Naive thymus-derived CD4-positive, alpha-beta T cell (primary cell): ENCODE results near the gene ABCB1. TPM values are rescaled to one million over a fixed set of nuclear protein-coding genes. Genes with fewer than 3 reads are reported as not detected.
A peak's percentile ranks its signal among the peaks of the same experiment; 100 is the strongest.
"Not testable (repeated sequence)": the region's sequence is repeated elsewhere in the genome, so short reads cannot be mapped to it uniquely, and the experiment has no call there.

Experiments
- ATAC-seq: fragments of 150-1000 bp; cut with Tn5 transposase; 2 replicates; pipeline ENCODE4 v1.10.0; 2021; ENCODE audit warnings: mild to moderate bottlenecking, moderate library complexity
- CTCF ChIA-PET: fragments of 350-600 bp; sonication (Branson Sonifier 250); formaldehyde crosslinking; loops from one replicate; lab custom pipeline; 2021; ENCODE audit warnings: antibody characterized with exemption; lab: Charles Lee
- POLR2A ChIA-PET: fragments of 350-600 bp; sonication (Branson Sonifier 250); formaldehyde crosslinking; loops from one replicate; lab custom pipeline; 2021; ENCODE audit warnings: antibody characterized with exemption, inconsistent platforms; lab: Charles Lee
- DNase-seq, 9 donors: peaks; one replicate each; pipeline versions ENCODE4 v3.0.0 to v3.0.0-alpha.2; 2020 to 2022; ENCODE audit warnings: mixed read lengths in 1 of 9
- H3K27ac ChIP-seq: one replicate; pipeline ENCODE4 v1.7.0; 2013; ENCODE audit warnings: mild to moderate bottlenecking, low read depth, low read length, moderate library complexity
- H3K27me3 ChIP-seq, 2 donors: one replicate each; pipeline ENCODE4 v1.7.0; 2013; ENCODE audit warnings: low read length in 2 of 2, mild to moderate bottlenecking in 2 of 2, moderate library complexity in 2 of 2; ENCODE audit not compliant: control insufficient read depth in 2 of 2, insufficient read depth in 2 of 2
- H3K36me3 ChIP-seq, 3 experiments: 1 replicate in 2 of 3; 2 replicates in 1 of 3; pipeline ENCODE4 v1.7.0; 2013; ENCODE audit warnings: low read length in 3 of 3, mild to moderate bottlenecking in 3 of 3, moderate library complexity in 1 of 3; ENCODE audit not compliant: insufficient read depth in 3 of 3, control insufficient read depth in 2 of 3
- H3K4me1 ChIP-seq, 2 donors: one replicate each; pipeline ENCODE4 v1.7.0; 2013; ENCODE audit warnings: low read length in 2 of 2, mild to moderate bottlenecking in 2 of 2, moderate library complexity in 1 of 2; ENCODE audit not compliant: control insufficient read depth in 2 of 2, insufficient read depth in 2 of 2
- H3K4me3 ChIP-seq: 2 replicates; pipeline ENCODE4 v1.7.0; 2013; ENCODE audit warnings: mild to moderate bottlenecking, low read length
- H3K9me3 ChIP-seq, 3 experiments: 1 replicate in 2 of 3; 2 replicates in 1 of 3; pipeline ENCODE4 v1.7.0; 2013; ENCODE audit warnings: low read length in 3 of 3; ENCODE audit not compliant: control insufficient read depth in 2 of 3
- H3K27ac Mint-ChIP-seq, 9 donors: one replicate each; pipeline ENCODE4 v1.8.0; 2020 to 2022; ENCODE audit warnings: mixed read lengths in 9 of 9, mild to moderate bottlenecking in 8 of 9, moderate library complexity in 5 of 9, inconsistent platforms in 2 of 9
- H3K27me3 Mint-ChIP-seq, 5 donors: one replicate each; pipeline ENCODE4 v1.8.0; 2021 to 2022; ENCODE audit warnings: mixed read lengths in 5 of 5, mild to moderate bottlenecking in 1 of 5
- H3K36me3 Mint-ChIP-seq, 5 donors: one replicate each; pipeline ENCODE4 v1.8.0; 2020 to 2022; ENCODE audit warnings: mixed read lengths in 5 of 5, mild to moderate bottlenecking in 3 of 5, inconsistent platforms in 1 of 5
- H3K4me1 Mint-ChIP-seq, 7 donors: one replicate each; pipeline ENCODE4 v1.8.0; 2020 to 2022; ENCODE audit warnings: mixed read lengths in 7 of 7, mild to moderate bottlenecking in 3 of 7, inconsistent platforms in 1 of 7
- H3K4me3 Mint-ChIP-seq, 10 donors: one replicate each; pipeline ENCODE4 v1.8.0; 2020 to 2022; ENCODE audit warnings: mild to moderate bottlenecking in 10 of 10, mixed read lengths in 10 of 10, moderate library complexity in 6 of 10, inconsistent platforms in 2 of 10
- H3K9me3 Mint-ChIP-seq, 11 donors: one replicate each; pipeline ENCODE4 v1.8.0; 2020 to 2022; ENCODE audit warnings: mixed read lengths in 11 of 11, mild to moderate bottlenecking in 4 of 11, inconsistent platforms in 1 of 11, moderate library complexity in 1 of 11
- intact Hi-C, 2 donors: fragments of 100-400 bp; cut with micrococcal nuclease; formaldehyde crosslinking; loops; one replicate each; pipeline ENCODE4 v1.15.1; 2023
- polyA plus RNA-seq, 2 donors: library from polyadenylated mRNA; unstranded; fragments of 300-500 nt; fragmentation: Illumina TruSeq; gene quantifications; one replicate each; pipeline ENCODE4 v1.2.3, GENCODE V29; 2021
- total RNA-seq, 6 experiments: library from RNA in 5 of 6; stranded (reverse) in 5 of 6; gene quantifications; 1 replicate in 5 of 6; 2 replicates in 1 of 6; pipeline ENCODE4 v1.2.3 and lab custom pipeline; 2021 to 2026

Gene ABCB1
- total and polyA plus RNA-seq, 7 experiments from 2014 or later = 3.0 to 14.3 (median 9.0) TPM

DNA sequence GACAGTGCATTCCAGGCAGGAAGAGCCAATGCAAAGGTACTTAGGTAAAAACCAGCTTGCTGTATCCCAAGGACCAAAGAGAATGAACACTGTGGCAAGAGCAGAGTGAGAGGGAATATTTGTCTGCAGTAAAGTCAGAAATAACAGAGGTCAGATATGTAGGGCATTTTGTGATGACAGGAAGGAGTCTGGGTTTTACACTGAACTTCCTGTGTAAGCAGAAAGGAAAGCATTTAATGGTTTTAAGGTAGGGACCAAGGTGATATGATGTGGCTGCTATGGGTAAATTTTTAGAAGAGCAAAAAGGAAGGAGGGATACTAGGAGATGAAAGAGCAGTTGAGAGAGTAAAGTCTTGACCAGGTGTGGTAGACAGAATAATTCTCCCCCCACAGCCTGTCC lies 10.1 kb downstream of the ABCB1 start:
- DNase-seq = no peak
- ATAC-seq = peak; percentile 58
- Histone ChIP-seq H3K36me3 (no peaks in the 10 kb centered on the region), H3K4me1 (peaks cover 3 to 11% of the 10 kb centered on the region in 2 donors), H3K27me3 (no peaks in the 10 kb centered on the region), H3K9me3 (no peaks in the 10 kb centered on the region), H3K27ac (no peak overlapping the region), H3K4me3 (no peak overlapping the region)
- intact Hi-C loops = loop anchor here in 1 of 2 donors (5.0 kb wide), 1 partner anchor 37 kb away; the partner anchor contains the start of gene RUNDC3B
- Mint-ChIP-seq H3K4me3 (no peak overlapping the region), H3K27ac (no peak overlapping the region), H3K9me3 (no peaks in the 10 kb centered on the region), H3K4me1 (peaks cover 7 to 18% (median 13%) of the 10 kb centered on the region in 7 donors), H3K36me3 (peaks cover 0 to 7% (median 1%) of the 10 kb centered on the region in 5 donors), H3K27me3 (no peaks in the 10 kb centered on the region)
- ChIA-PET POLR2A (no interaction called here), CTCF (no interaction called here)

- Histone ChIP-seq H3K9me3 (no peaks in the 10 kb centered on the region), H3K27me3 (no peaks in the 10 kb centered on the region), H3K36me3 (no peaks in the 10 kb centered on the region), H3K4me1 (peaks cover 3 to 11% of the 10 kb centered on the region in 2 donors), H3K4me3 (no peak overlapping the region), H3K27ac (no peak overlapping the region)
- H3K27me3 Mint-ChIP-seq = peaks cover 0 to 6% (median 0%) of the 10 kb centered on the region in 5 donors
- no peak for DNase-seq
- H3K27ac Mint-ChIP-seq = no peak overlapping the region
- POLR2A ChIA-PET = no interaction called here
- peaks cover 0 to 2% (median 0%) of the 10 kb centered on the region in 11 donors for H3K9me3 Mint-ChIP-seq
- CTCF ChIA-PET = no interaction called here
- peaks cover 7 to 18% (median 13%) of the 10 kb centered on the region in 7 donors for H3K4me1 Mint-ChIP-seq
- peaks cover 0 to 16% (median 11%) of the 10 kb centered on the region in 5 donors for H3K36me3 Mint-ChIP-seq
- intact Hi-C loops = loop anchor here in 1 of 2 donors (5.0 kb wide), 1 partner anchor 38 kb away; the partner anchor contains the start of gene RUNDC3B
- ATAC-seq = no peak
- no peak overlapping the region for H3K4me3 Mint-ChIP-seq
These were observed 11.1 kb downstream of the ABCB1 start for GRCh38 chr7:87589631-87590030.

DNA sequence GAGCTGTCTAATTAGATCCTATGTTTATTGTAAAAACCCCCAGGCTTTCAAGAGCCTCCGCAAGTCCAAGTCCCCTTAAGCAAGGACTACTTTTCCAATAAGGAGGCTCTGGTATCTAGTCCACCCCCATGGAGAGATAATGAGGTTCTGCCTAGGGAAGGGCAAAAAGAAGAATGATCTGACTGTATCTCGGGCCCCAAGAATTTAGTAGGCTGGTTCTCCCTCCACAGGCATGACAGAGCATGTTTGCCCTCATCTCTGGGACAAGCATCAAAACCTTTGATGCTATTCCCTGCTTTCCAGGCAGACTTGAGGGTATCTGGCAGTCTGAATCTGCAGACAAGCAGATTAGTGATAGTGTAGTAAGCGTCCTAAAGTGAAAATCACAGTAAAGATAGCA lies 19.0 kb downstream of the ABCB1 start:
- Histone ChIP-seq H3K4me3 (no peak overlapping the region), H3K9me3 (no peaks in the 10 kb centered on the region), H3K27ac (no peak overlapping the region), H3K27me3 (no peaks in the 10 kb centered on the region), H3K4me1 (no peaks in the 10 kb centered on the region), H3K36me3 (no peaks in the 10 kb centered on the region)
- DNase-seq (no peak), ATAC-seq (no peak)
- Mint-ChIP-seq H3K36me3 (peaks cover 0 to 37% (median 30%) of the 10 kb centered on the region in 5 donors), H3K27me3 (peaks cover 0 to 15% (median 0%) of the 10 kb centered on the region in 5 donors), H3K4me1 (peaks cover 6 to 11% (median 9%) of the 10 kb centered on the region in 7 donors), H3K27ac (no peak overlapping the region), H3K4me3 (no peak overlapping the region), H3K9me3 (peaks cover 0 to 2% (median 0%) of the 10 kb centered on the region in 11 donors)
- intact Hi-C loops = no loop called here
- CTCF ChIA-PET = no interaction called here
- POLR2A ChIA-PET = no interaction called here

GRCh38 chr7:87580636-87581035 lies 20.0 kb downstream of the ABCB1 start:
- DNase-seq (no peak), ATAC-seq (no peak)
- H3K27ac Mint-ChIP-seq = no peak overlapping the region
- no peak overlapping the region for H3K4me3 Mint-ChIP-seq
- H3K4me1 Mint-ChIP-seq = peaks cover 0 to under 1% (median 0%) of the 10 kb centered on the region in 7 donors
- H3K27me3 ChIP-seq = no peaks in the 10 kb centered on the region
- ChIA-PET CTCF (no interaction called here), POLR2A (no interaction called here)
- H3K9me3 ChIP-seq = no peaks in the 10 kb centered on the region
- H3K36me3 ChIP-seq = no peaks in the 10 kb centered on the region
- H3K4me1 ChIP-seq = no peaks in the 10 kb centered on the region
- peaks cover 0 to 15% (median 0%) of the 10 kb centered on the region in 5 donors for H3K27me3 Mint-ChIP-seq
- H3K27ac ChIP-seq = no peak overlapping the region
- intact Hi-C loops = no loop called here
- no peak overlapping the region for H3K4me3 ChIP-seq
- H3K36me3 Mint-ChIP-seq = peaks cover 0 to 37% (median 28%) of the 10 kb centered on the region in 5 donors
- H3K9me3 Mint-ChIP-seq = peaks cover 0 to 2% (median 0%) of the 10 kb centered on the region in 11 donors

GRCh38 chr7:87575521-87575920 lies 25.2 kb downstream of the ABCB1 start:
- H3K36me3 Mint-ChIP-seq = peaks cover 0 to 16% (median 10%) of the 10 kb centered on the region in 5 donors
- intact Hi-C loops = no loop called here
- peaks cover 0 to 6% (median 0%) of the 10 kb centered on the region in 7 donors for H3K4me1 Mint-ChIP-seq
- ATAC-seq = no peak
- ChIA-PET POLR2A (no interaction called here), CTCF (interaction anchor here (0.6 kb wide), 1 partner anchor 424 kb away, joined by 3 read pairs; no protein-coding TSS in a partner anchor)
- peaks cover 0 to 3% (median 0%) of the 10 kb centered on the region in 11 donors for H3K9me3 Mint-ChIP-seq
- peaks cover 0 to 3% (median 0%) of the 10 kb centered on the region in 5 donors for H3K27me3 Mint-ChIP-seq
- Histone ChIP-seq H3K27ac (no peak overlapping the region), H3K4me1 (no peaks in the 10 kb centered on the region), H3K4me3 (no peak overlapping the region), H3K36me3 (no peaks in the 10 kb centered on the region), H3K9me3 (no peaks in the 10 kb centered on the region), H3K27me3 (no peaks in the 10 kb centered on the region)
- H3K4me3 Mint-ChIP-seq = no peak overlapping the region
- no peak for DNase-seq
- no peak overlapping the region for H3K27ac Mint-ChIP-seq

- POLR2A ChIA-PET = no interaction called here
- H3K27ac Mint-ChIP-seq = no peak overlapping the region
These were observed 26.1 kb downstream of the ABCB1 start for GRCh38 chr7:87574630-87575029.

GRCh38 chr7:87572513-87572912 lies 28.2 kb downstream of the ABCB1 start:
- H3K4me3 ChIP-seq, H3K27me3 ChIP-seq, H3K27me3 Mint-ChIP-seq, H3K9me3 Mint-ChIP-seq, H3K36me3 Mint-ChIP-seq, intact Hi-C loops, H3K36me3 ChIP-seq, H3K4me3 Mint-ChIP-seq, H3K4me1 Mint-ChIP-seq, H3K27ac ChIP-seq, ATAC-seq, CTCF ChIA-PET, H3K4me1 ChIP-seq, POLR2A ChIA-PET, DNase-seq, H3K27ac Mint-ChIP-seq, H3K9me3 ChIP-seq: not testable (repeated sequence)

More at GRCh38 chr7:87574630-87575029, 26.1 kb downstream of the ABCB1 start:
- no peak for ATAC-seq
- Mint-ChIP-seq H3K9me3 (peaks cover 0 to 3% (median 0%) of the 10 kb centered on the region in 11 donors), H3K27me3 (no peaks in the 10 kb centered on the region), H3K4me1 (peaks cover 0 to 6% (median 0%) of the 10 kb centered on the region in 7 donors), H3K4me3 (no peak overlapping the region), H3K36me3 (peaks cover 0 to 9% (median 6%) of the 10 kb centered on the region in 5 donors)
- H3K9me3 ChIP-seq = no peaks in the 10 kb centered on the region
- intact Hi-C loops = no loop called here
- no peaks in the 10 kb centered on the region for H3K36me3 ChIP-seq
- H3K27ac ChIP-seq = no peak overlapping the region
- no peaks in the 10 kb centered on the region for H3K4me1 ChIP-seq
- no peak for DNase-seq
- CTCF ChIA-PET = no interaction called here
- H3K27me3 ChIP-seq = no peaks in the 10 kb centered on the region
- no peak overlapping the region for H3K4me3 ChIP-seq
